ENCODE results near the gene REEP6.

GRCh38 chr19:1492474-1493006 is 1.6 kb downstream of the REEP6 start:
- TF ChIP-seq CTCF (IDR thresholded peaks at IDR 0.05) = no peak
- TF ChIP-seq POLR2A (IDR thresholded peaks at IDR 0.05) = no peak

Data from testis (tissue), 2 donors.